Caco-2 (cell line): ENCODE measurements around the gene CD9. TPM values are rescaled to one million over a fixed set of nuclear protein-coding genes. Genes with fewer than 3 reads are reported as not detected.
"Not testable (repeated sequence)": the region's sequence is repeated elsewhere in the genome, so short reads cannot be mapped to it uniquely, and the experiment has no call there.

Source experiments
- BruUV-seq: library from RNA; stranded (reverse); fragments of 400-500 nt; replicated peaks from 2 replicates; lab custom pipeline; 2021; lab: Mats Ljungman, UMichigan
- CTCF ChIA-PET: fragments of 300-600 bp; sonication (Branson Sonifier 250); formaldehyde crosslinking; loops from one replicate; lab custom pipeline; 2022; ENCODE audit warnings: antibody characterized with exemption; lab: Charles Lee
- POLR2A ChIA-PET: fragments of 300-600 bp; sonication (Branson Sonifier 250); formaldehyde crosslinking; loops from one replicate; lab custom pipeline; 2022; ENCODE audit warnings: antibody characterized with exemption; lab: Charles Lee
- DNase-seq, 2 experiments: peaks; one replicate each; pipeline versions ENCODE4 v3.0.0 to v3.0.0-alpha.2; 2020 to 2022
- H3K27me3 ChIP-seq: replicated peaks from 2 replicates; pipeline ENCODE4 v1.6.0; 2011; ENCODE audit warnings: low read length; ENCODE audit not compliant: control insufficient read depth, insufficient read depth
- H3K36me3 ChIP-seq: 2 replicates; pipeline ENCODE4 v1.5.1; 2011; ENCODE audit warnings: low read length; ENCODE audit not compliant: control insufficient read depth, insufficient read depth
- H3K4me1 ChIP-seq: fragments of 250-450 bp; sonication (Bioruptor Pico); 2 replicates; pipeline ENCODE4 v1.5.1; 2020; ENCODE audit warnings: mild to moderate bottlenecking
- H3K4me3 ChIP-seq: 2 replicates; pipeline ENCODE4 v1.5.1; 2011; ENCODE audit warnings: low read depth, mild to moderate bottlenecking, control low read depth, low read length
- H3K9me3 ChIP-seq: fragments of 250-450 bp; sonication (Bioruptor Pico); 2 replicates; pipeline ENCODE4 v1.5.1; 2020; ENCODE audit warnings: mild to moderate bottlenecking, moderate library complexity
- H3K27ac Mint-ChIP-seq: one replicate; pipeline ENCODE4 v1.8.0; 2022; ENCODE audit warnings: mixed read lengths; ENCODE audit not compliant: unreplicated experiment
- H3K27me3 Mint-ChIP-seq: one replicate; pipeline ENCODE4 v1.8.0; 2022; ENCODE audit warnings: mixed read lengths; ENCODE audit not compliant: insufficient read depth, unreplicated experiment
- H3K36me3 Mint-ChIP-seq: one replicate; pipeline ENCODE4 v1.8.0; 2022; ENCODE audit warnings: mild to moderate bottlenecking, mixed read lengths; ENCODE audit not compliant: insufficient read depth, unreplicated experiment
- H3K4me1 Mint-ChIP-seq: one replicate; pipeline ENCODE4 v1.8.0; 2022; ENCODE audit warnings: low read depth, mixed read lengths; ENCODE audit not compliant: unreplicated experiment
- H3K4me3 Mint-ChIP-seq: one replicate; pipeline ENCODE4 v1.8.0; 2022; ENCODE audit warnings: mild to moderate bottlenecking, moderate library complexity, mixed read lengths; ENCODE audit not compliant: unreplicated experiment
- H3K9me3 Mint-ChIP-seq: one replicate; pipeline ENCODE4 v1.8.0; 2022; ENCODE audit warnings: mixed read lengths; ENCODE audit not compliant: unreplicated experiment
- intact Hi-C: fragments of 100-400 bp; cut with micrococcal nuclease; formaldehyde crosslinking; loops from one replicate; pipeline ENCODE4 v1.10.0; 2022; ENCODE audit not compliant: unreplicated experiment
- total RNA-seq: library from RNA; stranded (reverse); gene quantifications from 2 replicates; pipeline ENCODE4 v1.2.3, GENCODE V29; 2022
- TF ChIP-seq, protein P1 (sequence below), 2 experiments: fragments of 200-600 bp in 1 of 2; IDR thresholded peaks; 1 replicate in 1 of 2; 2 replicates in 1 of 2; pipeline versions ENCODE4 v1.5.1 to v1.8.0; 2011 to 2022; ENCODE audit warnings: antibody characterized with exemption in 1 of 2, control low read depth in 1 of 2, inconsistent platforms in 1 of 2, low read depth in 1 of 2, low read length in 1 of 2, mild to moderate bottlenecking in 1 of 2, moderate library complexity in 1 of 2; ENCODE audit not compliant: insufficient read depth in 1 of 2, severe bottlenecking in 1 of 2, unreplicated experiment in 1 of 2

Gene CD9
- total RNA-seq, 1 experiment from 2014 or later: 170 TPM

DNA sequence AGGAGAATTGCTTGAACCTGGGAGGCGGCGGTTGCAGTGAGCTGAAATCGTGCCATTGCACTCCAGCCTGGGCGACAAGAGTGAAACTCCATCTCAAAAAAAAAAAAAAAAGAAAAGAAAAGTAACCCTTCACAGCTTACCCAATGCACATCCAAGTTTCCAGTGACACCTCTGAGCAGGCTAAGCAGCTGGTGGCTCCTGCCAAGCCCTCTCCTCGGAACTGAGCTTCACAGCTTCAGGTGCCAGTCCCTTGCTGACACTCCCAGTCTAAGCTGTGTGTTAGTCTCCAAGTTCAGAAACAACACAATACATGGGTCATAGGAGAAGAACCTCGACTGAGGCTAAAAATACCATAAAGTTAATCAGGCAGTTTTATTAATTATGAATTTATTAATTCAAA lies 7.9 kb downstream of the CD9 start:
- H3K36me3 ChIP-seq: peaks cover 5% of the 10 kb centered on the region; the same call in 1 of the 2 replicates
- H3K4me1 ChIP-seq: 0 out of 2 replicates have a peak, but pooled peaks cover 4% of the 10 kb centered on the region
- TF ChIP-seq, protein P1, sequence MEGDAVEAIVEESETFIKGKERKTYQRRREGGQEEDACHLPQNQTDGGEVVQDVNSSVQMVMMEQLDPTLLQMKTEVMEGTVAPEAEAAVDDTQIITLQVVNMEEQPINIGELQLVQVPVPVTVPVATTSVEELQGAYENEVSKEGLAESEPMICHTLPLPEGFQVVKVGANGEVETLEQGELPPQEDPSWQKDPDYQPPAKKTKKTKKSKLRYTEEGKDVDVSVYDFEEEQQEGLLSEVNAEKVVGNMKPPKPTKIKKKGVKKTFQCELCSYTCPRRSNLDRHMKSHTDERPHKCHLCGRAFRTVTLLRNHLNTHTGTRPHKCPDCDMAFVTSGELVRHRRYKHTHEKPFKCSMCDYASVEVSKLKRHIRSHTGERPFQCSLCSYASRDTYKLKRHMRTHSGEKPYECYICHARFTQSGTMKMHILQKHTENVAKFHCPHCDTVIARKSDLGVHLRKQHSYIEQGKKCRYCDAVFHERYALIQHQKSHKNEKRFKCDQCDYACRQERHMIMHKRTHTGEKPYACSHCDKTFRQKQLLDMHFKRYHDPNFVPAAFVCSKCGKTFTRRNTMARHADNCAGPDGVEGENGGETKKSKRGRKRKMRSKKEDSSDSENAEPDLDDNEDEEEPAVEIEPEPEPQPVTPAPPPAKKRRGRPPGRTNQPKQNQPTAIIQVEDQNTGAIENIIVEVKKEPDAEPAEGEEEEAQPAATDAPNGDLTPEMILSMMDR (IDR thresholded peaks at IDR 0.05; ENCODE audit: insufficient read depth in 1 of 2, low read depth in 1 of 2, low read length in 1 of 2, severe bottlenecking in 1 of 2, unreplicated experiment in 1 of 2): no peak
- Mint-ChIP-seq H3K9me3 (no peaks in the 10 kb centered on the region), H3K27ac (no peak overlapping the region), H3K4me1 (peaks cover 18% of the 10 kb centered on the region), H3K4me3 (no peak overlapping the region), H3K27me3 (no peaks in the 10 kb centered on the region), H3K36me3 (peaks cover 44% of the 10 kb centered on the region)
- DNase-seq: no peak
- POLR2A ChIA-PET: no interaction called here
- no TSS peak for BruUV-seq
- CTCF ChIA-PET: interaction anchor here (1.8 kb wide), 1 partner anchor 12 kb away, joined by 5 read pairs; no protein-coding TSS in a partner anchor
- H3K4me3 ChIP-seq: no peak overlapping the region
- H3K27me3 ChIP-seq: no peaks in the 10 kb centered on the region
- intact Hi-C loops: no loop called here
- H3K9me3 ChIP-seq: no peaks in the 10 kb centered on the region

DNA sequence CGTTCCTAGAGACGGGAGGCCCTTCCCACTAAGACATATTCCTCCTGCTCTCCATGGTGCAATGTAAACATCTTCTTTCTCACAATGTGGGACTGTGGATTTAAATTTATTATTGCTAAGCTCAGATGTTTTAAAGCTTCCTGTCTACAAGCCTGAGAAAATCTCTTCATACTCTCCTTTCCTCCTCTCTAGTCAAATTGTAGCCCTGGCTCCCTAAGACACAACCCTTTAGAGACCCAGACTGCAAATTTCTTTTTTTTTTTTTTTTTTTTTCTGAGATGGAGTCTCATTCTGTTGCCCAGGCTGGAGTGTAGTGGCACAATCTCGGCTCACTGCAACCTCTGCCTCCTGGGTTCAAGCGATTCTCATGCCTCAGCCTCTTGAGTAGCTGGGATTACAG lies 9.2 kb downstream of the CD9 start:
- H3K27ac Mint-ChIP-seq, H3K36me3 ChIP-seq, H3K27me3 Mint-ChIP-seq, H3K4me3 Mint-ChIP-seq, BruUV-seq, H3K4me3 ChIP-seq, intact Hi-C loops, POLR2A ChIA-PET, H3K9me3 ChIP-seq, H3K27me3 ChIP-seq, CTCF ChIA-PET, H3K4me1 ChIP-seq, DNase-seq, H3K9me3 Mint-ChIP-seq: not testable (repeated sequence)
- H3K36me3 Mint-ChIP-seq: peaks cover 44% of the 10 kb centered on the region
- H3K4me1 Mint-ChIP-seq: peaks cover 18% of the 10 kb centered on the region

DNA sequence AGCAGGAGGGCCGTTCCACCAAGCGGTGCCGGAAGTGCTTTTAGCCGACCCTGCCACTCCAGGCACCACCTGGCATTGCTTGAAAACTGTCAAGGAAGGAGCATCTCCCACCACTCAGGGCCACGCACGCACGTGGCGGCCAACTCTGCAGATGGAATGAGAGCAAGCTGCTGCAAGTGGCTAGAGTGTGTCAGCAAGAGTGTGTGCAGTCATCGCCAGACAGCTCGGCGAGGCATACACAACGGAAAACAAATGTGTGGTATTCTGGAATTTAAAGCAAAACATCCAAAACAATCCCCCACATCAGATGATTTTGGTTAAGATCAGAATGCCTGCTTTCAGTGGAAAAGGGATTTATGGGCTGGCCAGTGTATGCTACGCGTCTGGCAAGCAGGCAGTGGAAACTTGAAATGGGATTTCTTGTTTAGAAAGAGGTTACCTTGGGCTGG lies 11.2 kb downstream of the CD9 start:
- ChIA-PET CTCF (no interaction called here), POLR2A (interaction anchor here (0.6 kb wide), 1 partner anchor 17 kb away, joined by 5 read pairs; no protein-coding TSS in a partner anchor)
- Mint-ChIP-seq H3K9me3 (no peaks in the 10 kb centered on the region), H3K4me1 (peaks cover 25% of the 10 kb centered on the region), H3K27ac (no peak overlapping the region), H3K27me3 (no peaks in the 10 kb centered on the region), H3K4me3 (no peak overlapping the region), H3K36me3 (peaks cover 39% of the 10 kb centered on the region)
- Histone ChIP-seq H3K27me3 (no peaks in the 10 kb centered on the region), H3K9me3 (no peaks in the 10 kb centered on the region), H3K4me1 (peaks cover 8% of the 10 kb centered on the region; the same call in 1 of the 2 replicates), H3K4me3 (no peak overlapping the region), H3K36me3 (peaks cover 2% of the 10 kb centered on the region; the same call in 1 of the 2 replicates)
- intact Hi-C loops: no loop called here
- no TSS peak for BruUV-seq
- TF ChIP-seq, protein P1 (IDR thresholded peaks at IDR 0.05; ENCODE audit: insufficient read depth in 1 of 2, low read depth in 1 of 2, low read length in 1 of 2, severe bottlenecking in 1 of 2, unreplicated experiment in 1 of 2): no peak
- no peak for DNase-seq
